Right forelimb (tissue), 1 donor: Measurements from ENCODE around the gene TPPP3.
"Not testable (repeated sequence)": the region's sequence is repeated elsewhere in the genome, so short reads cannot be mapped to it uniquely, and the experiment has no call there.

Experiments used
- DNase-seq: peaks from one replicate; pipeline ENCODE4 v3.0.0-alpha.2; 2018

Gene TPPP3

DNA sequence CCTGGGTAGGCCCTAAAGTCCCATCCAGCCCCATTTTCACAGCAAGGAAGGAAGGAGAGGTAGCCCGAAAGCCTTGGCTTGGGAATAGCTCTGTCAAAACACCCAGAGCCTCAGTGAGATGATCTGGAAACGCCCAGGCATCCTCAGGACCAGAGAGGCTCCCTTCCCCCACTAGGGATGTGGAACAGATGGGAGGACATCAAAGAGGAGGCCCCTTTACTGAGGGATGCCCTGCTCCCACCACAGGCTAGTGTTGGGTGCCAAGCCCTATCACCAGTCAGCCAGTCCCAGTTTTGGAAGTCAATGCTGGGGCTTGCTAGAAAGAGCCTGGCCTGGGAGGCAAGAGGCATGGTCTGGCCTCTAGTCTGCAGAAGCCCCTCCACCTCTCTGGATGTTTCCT, 4.7 kb downstream of the TPPP3 start:
- DNase-seq, result no peak

DNA sequence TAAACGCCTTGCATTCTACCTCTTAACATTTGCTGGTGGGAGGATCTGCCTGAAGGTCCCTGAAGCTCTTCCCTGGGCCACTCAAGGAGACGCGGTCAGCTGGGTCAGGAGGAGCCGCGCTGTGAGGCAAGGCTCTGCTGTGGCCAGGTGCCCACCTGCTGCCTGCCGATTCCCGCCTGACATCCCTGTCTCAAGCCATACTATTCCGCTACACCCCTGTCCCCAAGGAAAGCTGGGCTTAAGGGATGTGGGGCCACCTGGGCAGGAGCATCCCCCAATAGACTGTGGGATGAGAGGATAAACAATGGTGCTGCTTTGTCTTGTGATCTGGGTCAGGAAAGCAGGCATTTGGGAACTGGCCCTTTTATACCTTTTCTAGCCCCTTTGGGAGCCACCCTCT, 5.1 kb downstream of the TPPP3 start:
- no peak for DNase-seq

DNA sequence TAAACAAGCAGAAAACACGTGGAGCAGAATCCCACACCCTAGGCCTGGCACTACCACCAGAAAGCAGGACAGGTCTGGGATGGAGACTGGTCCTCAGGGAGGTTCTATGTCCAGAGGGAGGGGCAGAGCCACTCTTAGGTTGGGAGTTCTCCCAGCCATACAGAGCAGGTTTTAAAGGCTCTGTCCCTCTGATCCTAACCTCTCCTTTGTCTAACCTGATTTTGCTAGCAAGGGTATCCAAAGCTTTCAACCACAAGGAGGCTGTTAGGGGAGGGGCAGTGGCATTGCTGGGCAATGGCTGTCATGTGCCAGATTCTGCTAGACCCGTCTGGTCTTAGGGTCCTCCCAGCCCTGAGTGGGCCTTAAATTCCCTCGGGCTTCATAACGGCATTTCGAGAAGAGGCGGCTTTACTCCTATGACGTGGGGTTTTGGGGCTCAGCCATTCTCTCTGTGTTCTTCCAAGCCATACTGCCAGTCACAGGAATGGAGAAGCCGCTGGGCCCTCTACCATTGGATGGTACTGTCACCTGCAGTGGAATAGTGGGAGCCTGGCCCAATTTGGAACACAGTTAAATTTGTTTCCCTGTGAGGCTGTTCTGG, 5.7 kb downstream of the TPPP3 start:
- DNase-seq, result no peak

DNA sequence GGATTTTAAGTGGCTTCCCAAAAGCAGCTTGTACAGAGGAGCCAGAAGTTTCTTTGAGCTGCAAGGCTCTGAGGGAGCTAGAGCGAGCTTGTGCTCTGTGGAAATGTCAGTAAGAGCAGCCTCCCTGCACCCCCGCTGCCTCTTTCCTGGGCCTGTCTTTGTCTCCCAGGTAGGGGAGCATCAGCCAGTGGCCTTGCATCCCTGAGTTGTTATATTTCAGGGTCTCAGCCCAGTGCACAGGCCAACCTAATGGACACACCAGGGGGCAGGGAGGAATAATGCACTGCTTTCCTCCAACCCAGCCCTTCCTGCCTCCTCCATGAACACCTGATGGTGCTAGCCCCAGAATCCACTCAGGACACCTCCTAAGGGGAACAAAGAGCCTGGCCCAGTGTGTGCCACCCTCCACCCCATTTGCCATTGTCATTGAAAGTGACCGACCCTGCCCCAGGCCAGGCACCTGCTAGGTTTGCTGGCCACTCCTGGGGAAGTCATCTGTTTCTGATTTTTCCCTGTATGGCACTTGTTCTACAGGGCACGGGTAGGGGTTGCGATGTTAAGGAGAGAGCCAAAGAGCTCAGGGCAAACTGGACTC, 6.3 kb downstream of the TPPP3 start:
- DNase-seq, result no peak

DNA sequence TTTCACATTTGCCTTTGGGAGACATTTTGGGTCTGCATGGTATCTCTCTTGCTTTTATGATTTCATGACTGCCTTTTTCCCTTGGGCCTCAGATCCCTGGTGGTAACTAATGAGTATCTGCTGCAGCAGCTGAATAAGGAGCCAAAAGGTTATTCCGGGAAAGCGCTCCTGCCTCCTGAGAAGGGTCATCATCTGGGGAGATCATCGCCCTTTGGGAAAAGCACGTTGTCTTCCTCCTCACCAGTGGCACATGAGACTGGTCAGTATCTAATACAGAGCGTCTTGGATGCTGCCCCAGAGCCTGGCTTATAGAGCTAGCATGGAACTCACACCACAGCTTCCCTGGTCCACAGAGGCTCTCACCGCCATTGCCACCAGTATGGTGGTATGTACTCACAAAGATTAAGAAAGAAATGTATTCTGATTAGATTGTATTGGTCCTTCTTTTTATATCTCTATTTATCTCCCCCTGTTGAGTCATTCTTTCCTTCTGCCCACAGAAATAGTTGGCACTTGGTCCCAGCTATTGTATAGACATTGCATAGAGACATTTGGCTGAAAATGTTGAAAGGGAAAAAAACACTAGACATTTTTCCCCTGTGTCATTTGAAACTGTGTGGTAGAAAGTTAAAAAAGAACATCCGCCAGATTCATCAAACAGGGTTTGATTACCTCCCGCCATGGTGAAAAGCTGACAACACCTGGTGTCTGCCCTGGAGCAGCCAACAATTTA, 8.4 kb downstream of the TPPP3 start:
- no peak for DNase-seq

DNA sequence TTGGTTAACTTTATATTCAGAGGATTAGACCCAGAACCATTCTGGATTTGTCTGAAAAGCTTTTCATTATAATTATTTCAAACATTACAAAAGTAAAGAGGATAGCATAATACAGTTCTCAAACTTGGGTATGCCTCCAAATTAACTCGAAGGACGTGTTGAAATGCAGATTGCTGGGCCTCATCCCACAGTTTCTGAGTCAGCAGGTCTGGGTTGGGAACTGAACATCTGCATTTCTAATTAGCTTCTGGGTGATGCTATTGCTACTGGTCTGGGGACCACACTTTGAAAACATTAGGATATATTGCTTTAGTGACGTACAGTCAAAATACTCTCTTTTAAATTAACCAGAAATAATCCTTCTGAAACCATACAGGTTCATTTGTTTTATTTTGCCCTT, 10.0 kb downstream of the TPPP3 start:
- DNase-seq, result no peak

DNA sequence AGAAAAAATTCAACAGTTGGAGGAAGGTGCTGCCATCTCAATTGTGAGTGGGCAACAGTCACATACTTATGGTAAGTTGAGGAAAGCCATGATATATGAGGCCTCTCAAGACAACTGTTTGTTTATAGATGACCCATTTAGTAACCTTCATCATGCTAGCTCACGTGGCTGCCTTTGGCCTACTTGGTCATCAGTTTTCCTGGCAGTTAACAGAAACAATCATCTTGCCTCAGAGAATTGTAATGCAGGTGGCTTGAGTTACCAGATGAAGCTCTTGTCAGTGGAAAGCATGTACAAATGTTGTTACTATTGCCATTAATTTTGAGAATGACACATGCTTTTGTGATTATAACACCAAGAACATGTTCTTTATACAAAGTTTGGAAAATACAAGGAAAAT, 14.7 kb downstream of the TPPP3 start:
- DNase-seq, result no peak

DNA sequence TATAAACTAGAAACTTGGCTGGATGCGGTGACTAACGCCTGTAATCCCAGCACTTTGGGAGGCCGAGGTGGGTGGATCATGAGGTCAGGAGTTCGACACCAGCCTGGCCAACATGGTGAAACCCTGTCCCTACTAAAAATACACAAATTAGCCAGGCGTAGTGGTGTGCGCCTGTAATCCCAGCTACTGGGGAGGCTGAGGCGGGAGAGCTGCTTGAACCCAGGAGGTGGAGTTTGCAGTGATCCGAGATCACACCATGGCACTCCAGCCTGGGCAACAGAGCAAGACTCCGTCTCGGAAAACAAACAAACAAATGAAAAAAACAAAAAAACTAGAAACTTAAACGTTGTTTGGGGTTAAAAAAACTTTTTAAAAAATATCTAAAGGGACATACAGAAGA, 17.3 kb downstream of the TPPP3 start:
- not testable (repeated sequence) for DNase-seq

DNA sequence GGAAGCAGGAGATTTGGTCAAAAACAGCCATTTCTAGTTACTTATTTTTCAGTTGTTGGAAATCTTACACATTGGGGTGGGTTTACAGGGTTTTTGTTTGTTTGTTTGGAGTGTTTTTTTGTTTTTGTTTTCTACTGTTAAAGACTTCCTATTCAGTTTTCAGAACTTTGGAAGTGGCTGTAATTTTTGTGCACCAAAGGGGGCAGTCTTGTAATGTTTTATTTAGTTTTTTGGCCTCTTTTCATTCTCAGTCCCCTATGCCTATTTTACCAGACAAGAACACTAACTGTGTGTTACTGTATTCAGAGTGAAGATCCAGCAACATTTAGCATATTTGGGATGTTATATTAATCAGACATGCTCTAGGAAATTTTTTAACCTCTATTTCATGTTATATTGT, 20.6 kb downstream of the TPPP3 start:
- DNase-seq, result no peak

DNA sequence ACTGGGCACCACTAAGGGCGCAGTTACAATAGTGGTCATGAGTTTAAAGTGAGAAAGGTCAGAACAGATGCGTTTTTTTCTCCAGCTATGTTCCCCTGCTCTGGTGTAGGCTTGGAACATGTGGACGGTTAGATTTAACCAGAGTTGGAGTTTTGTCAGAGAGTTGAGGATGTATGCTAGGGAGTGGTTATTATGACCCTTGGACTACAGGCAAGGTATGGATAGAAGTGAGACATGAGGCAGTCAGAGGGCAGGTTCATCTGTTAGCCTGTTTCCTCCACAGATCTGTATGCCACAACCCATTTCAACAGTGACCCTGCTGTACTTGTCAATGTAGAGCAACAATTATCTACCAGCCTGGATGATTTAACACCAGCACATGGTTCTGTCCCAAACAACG, 22.6 kb downstream of the TPPP3 start:
- DNase-seq, result no peak

DNA sequence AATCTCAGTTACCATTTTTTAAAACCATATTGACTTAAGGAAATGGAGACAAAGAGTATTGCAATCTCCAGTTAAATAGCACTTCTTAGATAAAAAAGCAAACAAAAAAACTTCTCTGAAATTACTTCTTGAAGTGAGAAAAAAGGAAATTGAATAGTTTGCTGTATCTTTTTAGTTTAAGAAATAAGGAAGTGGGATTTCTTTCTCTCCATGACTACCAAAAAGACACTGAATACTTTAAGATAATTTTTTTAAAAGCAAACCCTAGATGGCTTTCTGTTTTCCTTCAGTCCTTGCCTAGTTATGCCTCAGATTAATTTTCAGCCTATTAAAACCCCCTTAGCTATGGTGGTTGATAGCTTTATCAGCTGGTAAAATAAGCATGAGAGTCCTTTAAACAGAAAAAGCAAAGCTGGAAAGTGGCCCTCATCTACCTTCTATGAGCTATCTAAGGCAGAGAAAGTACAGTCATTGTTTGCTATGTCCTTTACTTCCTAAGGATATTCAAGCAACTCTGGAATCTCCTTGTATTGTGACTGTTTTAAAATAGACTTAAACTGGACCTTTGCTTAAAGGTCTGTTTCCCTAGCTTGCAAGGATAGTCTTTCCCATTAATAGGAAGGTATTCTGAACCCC, 28.6 kb downstream of the TPPP3 start:
- DNase-seq, result no peak

DNA sequence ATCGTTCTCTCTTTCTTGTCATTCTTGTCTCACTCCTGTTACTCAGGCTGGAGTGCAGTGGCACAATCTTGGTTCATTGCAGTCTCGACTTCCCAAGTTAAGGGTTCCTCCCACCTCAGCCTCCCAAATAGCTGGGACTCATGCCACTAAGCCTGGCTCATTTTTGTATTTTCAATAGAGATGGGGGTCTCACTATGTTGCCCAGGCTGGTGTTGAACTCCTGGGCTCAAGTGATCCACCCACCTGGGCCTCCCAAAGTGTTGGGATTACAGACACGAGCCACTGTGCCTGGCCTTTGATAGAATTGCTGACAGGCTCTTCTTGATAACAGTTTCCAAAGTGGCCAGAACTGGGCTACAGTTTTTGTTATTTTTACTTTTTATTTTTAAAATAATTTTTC, 32.3 kb downstream of the TPPP3 start:
- DNase-seq, result no peak

DNA sequence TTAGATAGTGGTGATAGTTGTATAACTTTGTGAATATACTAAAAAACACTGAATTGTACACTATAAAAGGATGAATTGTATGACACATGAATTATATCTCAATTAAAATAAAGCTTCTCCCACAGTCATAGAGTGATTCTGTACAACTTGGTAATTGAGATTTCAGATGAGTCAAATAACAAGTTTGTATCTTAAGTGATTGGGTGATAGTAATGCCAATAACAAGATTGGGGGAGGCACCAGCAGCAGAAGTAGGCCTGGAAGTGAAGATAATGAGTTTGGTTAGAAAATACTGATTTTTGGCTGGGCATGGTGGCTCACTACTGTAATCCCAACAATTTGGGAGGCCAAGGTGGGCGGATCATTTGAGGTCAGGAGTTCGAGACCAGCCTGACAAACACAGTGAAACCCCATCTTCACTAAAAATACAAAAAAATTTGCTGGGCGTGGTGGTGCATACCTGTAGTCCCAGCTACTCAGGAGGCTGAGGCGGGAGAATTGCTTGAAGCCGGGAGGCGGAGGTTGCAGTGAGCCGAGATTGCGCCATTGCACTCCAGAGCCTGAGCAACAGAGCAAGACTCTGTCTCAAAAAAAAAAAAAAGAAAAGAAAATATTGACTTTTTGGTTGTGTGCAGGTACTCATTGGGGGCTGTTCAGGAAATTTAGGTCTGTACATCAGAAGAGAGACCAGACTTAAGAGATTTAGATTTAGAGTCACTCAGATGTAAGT, 33.6 kb downstream of the TPPP3 start:
- not testable (repeated sequence) for DNase-seq

DNA sequence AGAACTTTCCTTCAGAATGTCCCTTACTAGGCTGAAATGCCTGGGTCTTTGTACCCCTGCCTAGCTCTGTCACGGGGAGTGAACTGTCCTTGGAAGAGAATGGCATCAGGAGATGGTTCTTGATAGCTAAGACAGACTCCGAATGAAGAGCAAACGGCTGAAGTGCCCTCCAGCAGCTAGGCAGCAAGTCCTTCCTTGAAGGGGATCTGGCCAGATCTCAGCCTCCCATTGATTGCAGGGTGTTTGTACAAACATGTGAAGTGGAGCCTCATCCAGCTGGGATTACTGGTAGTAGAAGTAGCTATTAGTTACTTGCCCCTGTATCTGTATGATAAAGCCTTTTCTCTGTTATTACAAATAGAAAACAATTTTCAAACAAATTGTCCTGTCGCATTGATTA, 35.7 kb downstream of the TPPP3 start:
- DNase-seq, result no peak

DNA sequence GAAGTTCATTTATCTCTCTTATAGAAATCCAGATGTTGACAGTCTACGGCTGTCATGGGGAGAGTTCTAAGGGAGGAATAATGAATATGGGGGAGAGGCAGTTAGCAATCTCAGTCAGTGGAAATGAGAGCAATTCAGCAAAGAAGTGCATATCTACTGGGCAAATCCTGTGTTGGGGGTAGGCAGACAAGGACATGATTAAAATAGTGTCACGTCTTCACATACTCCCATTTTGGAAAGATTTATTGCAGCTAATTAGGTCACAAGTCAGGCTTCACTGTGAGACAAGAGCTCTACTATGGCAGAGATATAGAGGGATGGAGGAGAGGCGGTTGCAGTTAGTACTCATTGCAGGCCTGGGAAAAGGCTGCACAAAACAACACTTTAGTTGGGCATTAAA, 36.9 kb downstream of the TPPP3 start:
- DNase-seq, result no peak

DNA sequence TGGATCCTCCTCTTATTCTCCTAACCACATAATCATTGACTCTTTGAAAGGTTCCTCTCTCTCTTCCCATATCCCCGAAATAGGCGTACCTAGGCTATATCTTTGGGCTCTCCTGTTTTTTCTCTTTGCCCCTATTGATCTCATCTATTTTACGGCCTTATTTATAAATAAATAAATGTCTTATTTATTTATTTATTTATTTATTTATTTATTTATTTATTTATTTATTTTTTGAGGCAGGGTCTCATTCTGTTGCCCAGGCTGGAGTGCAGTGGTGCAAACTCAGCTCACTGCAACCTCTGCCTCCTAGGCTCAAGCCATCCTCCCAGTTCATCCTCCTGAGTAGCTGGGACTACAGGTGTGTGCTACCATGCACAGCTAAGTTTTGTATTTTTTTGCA, 40.8 kb downstream of the TPPP3 start:
- not testable (repeated sequence) for DNase-seq

DNA sequence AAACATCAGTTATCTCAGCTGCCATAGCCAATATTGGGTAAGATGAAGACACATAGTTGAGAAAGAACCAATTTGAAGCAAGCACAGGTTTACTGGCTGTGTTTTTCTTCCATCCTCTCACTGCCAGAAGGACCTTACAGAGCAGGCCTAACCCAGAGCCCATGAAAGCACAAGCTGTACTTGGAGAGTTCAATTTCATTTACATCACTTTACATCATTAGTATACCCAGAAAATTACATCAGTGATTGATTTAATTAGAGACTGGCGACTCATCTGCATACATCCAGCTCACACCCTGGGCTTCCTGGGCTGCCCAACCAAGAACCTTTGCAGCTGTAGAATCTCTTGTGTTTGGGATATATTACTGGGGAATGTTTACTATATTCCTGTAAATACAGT, 43.0 kb downstream of the TPPP3 start:
- DNase-seq, result no peak

DNA sequence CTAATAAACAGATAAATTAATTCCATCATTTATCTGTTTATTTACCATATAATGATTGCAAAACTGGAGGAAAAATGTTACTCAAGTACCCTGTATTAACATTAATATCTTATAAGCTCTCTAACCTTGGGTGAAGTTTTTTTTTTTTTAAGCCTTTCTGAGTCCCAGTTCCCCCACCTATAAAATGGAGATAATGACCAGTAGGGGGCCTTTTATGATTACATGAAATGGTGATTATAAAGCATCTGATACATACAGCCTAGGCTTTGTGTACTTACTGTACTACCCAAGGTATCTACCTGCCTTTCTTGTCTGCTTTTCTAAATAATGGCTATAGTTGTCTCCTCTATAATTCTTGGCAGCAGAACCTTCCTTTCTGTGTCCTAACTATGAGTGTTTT, 44.1 kb downstream of the TPPP3 start:
- DNase-seq, result no peak

DNA sequence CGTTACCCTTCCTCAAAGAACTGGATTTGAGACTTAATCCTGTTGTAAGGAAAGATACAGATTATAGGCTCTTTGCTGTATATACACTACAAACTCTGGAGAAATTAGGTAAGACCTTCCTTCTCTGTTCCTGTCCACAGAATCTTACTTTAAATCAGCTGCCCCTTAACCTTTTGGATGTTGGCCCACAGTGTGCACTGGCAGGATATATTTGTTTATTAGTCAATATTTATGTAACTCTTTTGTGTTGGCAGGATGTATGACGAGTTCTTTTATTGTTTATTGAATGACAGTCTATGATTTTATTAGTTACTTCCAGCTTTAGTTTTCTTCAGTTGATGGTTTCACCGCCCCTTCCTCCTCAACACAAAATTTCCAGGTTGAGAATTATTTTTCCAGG, 47.0 kb downstream of the TPPP3 start:
- DNase-seq, result no peak

DNA sequence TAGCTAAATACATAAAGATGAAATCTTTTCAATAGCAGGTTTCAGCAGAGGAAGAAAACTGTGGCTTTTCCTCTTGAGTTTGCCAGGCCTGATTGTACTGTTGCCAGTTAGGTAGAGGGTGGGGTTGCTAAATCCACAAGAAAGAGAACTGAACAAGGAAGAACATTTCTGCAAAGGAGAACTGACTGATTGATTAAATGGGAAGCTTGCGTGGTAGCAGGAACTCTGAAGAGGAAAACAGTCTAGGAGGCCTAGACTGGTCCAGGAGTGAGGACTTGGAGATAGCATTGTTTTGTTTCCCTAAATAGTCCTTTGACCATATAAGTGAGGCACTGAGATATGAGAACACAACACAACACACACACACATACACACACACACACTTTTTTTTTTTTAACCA, 47.9 kb downstream of the TPPP3 start:
- DNase-seq, result no peak

DNA sequence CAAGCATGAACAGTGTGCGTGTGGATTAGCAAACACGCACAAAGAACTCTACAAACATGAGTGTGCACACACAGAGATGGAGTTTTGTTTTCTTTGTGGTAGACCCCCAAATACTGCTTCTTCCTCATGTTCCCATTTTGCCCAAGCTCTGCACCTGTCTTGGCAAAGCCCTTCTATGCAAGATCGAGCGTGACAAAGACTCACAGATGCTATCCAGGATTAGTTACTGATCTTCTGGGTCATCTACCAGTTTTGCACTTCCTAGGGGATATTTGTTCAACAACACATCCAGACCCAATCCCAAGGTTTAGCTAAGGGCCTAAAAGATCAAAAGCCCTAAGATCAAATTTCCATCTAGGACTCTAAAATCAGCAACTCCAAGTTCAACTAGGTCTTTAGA, 50.7 kb downstream of the TPPP3 start:
- no peak for DNase-seq

DNA sequence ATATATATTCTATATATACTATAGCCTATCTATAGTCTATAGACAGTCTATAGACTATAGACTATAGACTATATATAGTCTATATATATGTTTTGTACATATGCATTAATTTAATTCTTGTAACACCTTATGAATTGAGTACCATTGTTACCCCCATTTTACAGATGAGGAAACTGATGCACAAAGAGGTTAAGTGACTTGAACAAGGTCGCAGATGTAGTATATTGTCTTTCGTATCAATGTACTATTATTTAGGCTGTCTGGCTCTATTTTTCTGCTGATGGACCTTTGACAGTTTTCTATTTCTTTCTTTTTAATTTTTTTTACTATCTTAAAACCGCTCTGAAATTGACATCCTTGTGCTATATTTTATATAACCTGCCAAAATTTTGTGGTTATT, 52.0 kb downstream of the TPPP3 start:
- no peak for DNase-seq
